HL-60/S4 treated with retinoic acid at 250 ng/mL for 4 days and 3 days (cell line): ENCODE measurements around the gene RADIL.

ENCODE experiments used
- in situ Hi-C: fragments of 300-500 bp; cut with MboI; formaldehyde crosslinking; loops from 2 replicates; pipeline ENCODE4 v1.7.0; 2022; ENCODE audit warnings: low sequenced_read_pairs

RADIL gene

GRCh38 chr7:4815609-4816418 is 67.7 kb downstream of the RADIL start:
- in situ Hi-C loops = loop anchor here (25.0 kb wide), 1 partner anchor 271 kb away; no protein-coding TSS in a partner anchor

- in situ Hi-C loops = loop anchor here (25.0 kb wide), 1 partner anchor 272 kb away; no protein-coding TSS in a partner anchor
These were observed 68.4 kb downstream of the RADIL start for GRCh38 chr7:4815121-4815520.

GRCh38 chr7:4814433-4814832 is 69.1 kb downstream of the RADIL start:
- in situ Hi-C loops = loop anchor here (25.0 kb wide), 1 partner anchor 273 kb away; no protein-coding TSS in a partner anchor

- in situ Hi-C loops = loop anchor here (25.0 kb wide), 1 partner anchor 278 kb away; no protein-coding TSS in a partner anchor
These were observed 73.8 kb downstream of the RADIL start for GRCh38 chr7:4809666-4810065.

- in situ Hi-C loops = loop anchor here (25.0 kb wide), 1 partner anchor 278 kb away; no protein-coding TSS in a partner anchor
These were observed 74.4 kb downstream of the RADIL start for GRCh38 chr7:4809091-4809591.

GRCh38 chr7:4808565-4808964 is 75.0 kb downstream of the RADIL start:
- in situ Hi-C loops = loop anchor here (25.0 kb wide), 1 partner anchor 279 kb away; no protein-coding TSS in a partner anchor

GRCh38 chr7:4808026-4808425 is 75.5 kb downstream of the RADIL start:
- in situ Hi-C loops = loop anchor here (25.0 kb wide), 1 partner anchor 279 kb away; no protein-coding TSS in a partner anchor

GRCh38 chr7:4807598-4808016 is 75.9 kb downstream of the RADIL start:
- in situ Hi-C loops = loop anchor here (25.0 kb wide), 1 partner anchor 280 kb away; no protein-coding TSS in a partner anchor

- in situ Hi-C loops = loop anchor here (25.0 kb wide), 1 partner anchor 280 kb away; no protein-coding TSS in a partner anchor
These were observed 76.4 kb downstream of the RADIL start for GRCh38 chr7:4806983-4807597.

GRCh38 chr7:4805984-4806300 is 77.6 kb downstream of the RADIL start:
- in situ Hi-C loops = loop anchor here (25.0 kb wide), 1 partner anchor 281 kb away; no protein-coding TSS in a partner anchor

GRCh38 chr7:4805110-4805983 is 78.2 kb downstream of the RADIL start:
- in situ Hi-C loops = loop anchor here (25.0 kb wide), 1 partner anchor 282 kb away; no protein-coding TSS in a partner anchor

- in situ Hi-C loops = loop anchor here (25.0 kb wide), 1 partner anchor 284 kb away; no protein-coding TSS in a partner anchor
These were observed 79.9 kb downstream of the RADIL start for GRCh38 chr7:4803397-4804241.

GRCh38 chr7:4802577-4802976 is 80.9 kb downstream of the RADIL start:
- in situ Hi-C loops = loop anchor here (25.0 kb wide), 1 partner anchor 285 kb away; no protein-coding TSS in a partner anchor

- in situ Hi-C loops = loop anchor here (25.0 kb wide), 1 partner anchor 285 kb away; no protein-coding TSS in a partner anchor
These were observed 81.7 kb downstream of the RADIL start for GRCh38 chr7:4801839-4802231.

GRCh38 chr7:4800926-4801838 is 82.3 kb downstream of the RADIL start:
- in situ Hi-C loops = loop anchor here (25.0 kb wide), 1 partner anchor 286 kb away; no protein-coding TSS in a partner anchor

- in situ Hi-C loops = loop anchor here (25.0 kb wide), 1 partner anchor 287 kb away; no protein-coding TSS in a partner anchor
These were observed 83.0 kb downstream of the RADIL start for GRCh38 chr7:4800487-4800886.

GRCh38 chr7:4799508-4800268 is 83.8 kb downstream of the RADIL start:
- in situ Hi-C loops = loop anchor here (25.0 kb wide), 1 partner anchor 288 kb away; no protein-coding TSS in a partner anchor
